PC-3 (cell line): ENCODE data around the gene GATA2.

Experiments
- CTCF ChIP-seq: fragments of 300-600 bp; sonication (generic); conservative IDR thresholded peaks from 2 replicates; pipeline ENCODE4 v1.5.1; 2017; ENCODE audit warnings: antibody characterized with exemption, low read depth, mild to moderate bottlenecking, low read length
- EZH2 ChIP-seq: fragments of 300-600 bp; sonication (generic); IDR thresholded peaks from one replicate; pipeline ENCODE4 v1.6.1; 2017; ENCODE audit warnings: antibody characterized with exemption, mild to moderate bottlenecking, low read length; ENCODE audit not compliant: unreplicated experiment
- EZH2phosphoT487 ChIP-seq: fragments of 300-600 bp; sonication (generic); IDR thresholded peaks from 2 replicates; pipeline ENCODE4 v1.6.1; 2018; ENCODE audit warnings: mild to moderate bottlenecking, antibody characterized with exemption, low read length, borderline replicate concordance

DNA sequence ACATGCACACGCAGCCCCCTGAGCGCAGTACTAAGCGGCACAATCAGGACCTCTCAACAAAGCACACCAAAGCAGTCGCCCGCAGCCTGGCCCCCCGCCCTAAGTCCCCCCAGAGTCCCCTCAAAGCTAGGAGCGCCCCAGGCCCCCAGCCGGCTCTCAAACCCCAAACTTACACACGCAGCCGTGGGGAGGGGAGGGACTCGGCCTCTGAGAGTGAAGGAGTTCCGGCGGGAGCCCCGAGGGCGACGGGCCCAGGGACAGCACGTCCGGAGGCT lies 5.5 kb downstream of the GATA2 start:
- no peak for TF ChIP-seq CTCF
- no peak for TF ChIP-seq EZH2
- TF ChIP-seq EZH2phosphoT487 = no peak
